HL-60 (cell line): Measurements from ENCODE around the gene FAS.

Source experiments
- CTCF ChIP-seq: IDR thresholded peaks from one replicate; pipeline ENCODE4 v1.5.1; 2011; ENCODE audit warnings: low read length, control low read depth, inconsistent platforms; ENCODE audit not compliant: insufficient read depth
- GABPA ChIP-seq: IDR thresholded peaks from 2 replicates; pipeline ENCODE4 v1.6.1; 2012; ENCODE audit warnings: low read depth
- POLR2AphosphoS5 ChIP-seq: IDR thresholded peaks from 2 replicates; pipeline ENCODE4 v1.6.1; 2012; ENCODE audit warnings: low read depth
- TF ChIP-seq, protein P1 (sequence below): IDR thresholded peaks from 2 replicates; pipeline ENCODE4 v1.6.1; 2012; ENCODE audit warnings: low read depth; ENCODE audit not compliant: insufficient replicate concordance

- no peak for TF ChIP-seq POLR2AphosphoS5
- no peak for TF ChIP-seq CTCF
- no peak for TF ChIP-seq GABPA
- TF ChIP-seq, protein P1, sequence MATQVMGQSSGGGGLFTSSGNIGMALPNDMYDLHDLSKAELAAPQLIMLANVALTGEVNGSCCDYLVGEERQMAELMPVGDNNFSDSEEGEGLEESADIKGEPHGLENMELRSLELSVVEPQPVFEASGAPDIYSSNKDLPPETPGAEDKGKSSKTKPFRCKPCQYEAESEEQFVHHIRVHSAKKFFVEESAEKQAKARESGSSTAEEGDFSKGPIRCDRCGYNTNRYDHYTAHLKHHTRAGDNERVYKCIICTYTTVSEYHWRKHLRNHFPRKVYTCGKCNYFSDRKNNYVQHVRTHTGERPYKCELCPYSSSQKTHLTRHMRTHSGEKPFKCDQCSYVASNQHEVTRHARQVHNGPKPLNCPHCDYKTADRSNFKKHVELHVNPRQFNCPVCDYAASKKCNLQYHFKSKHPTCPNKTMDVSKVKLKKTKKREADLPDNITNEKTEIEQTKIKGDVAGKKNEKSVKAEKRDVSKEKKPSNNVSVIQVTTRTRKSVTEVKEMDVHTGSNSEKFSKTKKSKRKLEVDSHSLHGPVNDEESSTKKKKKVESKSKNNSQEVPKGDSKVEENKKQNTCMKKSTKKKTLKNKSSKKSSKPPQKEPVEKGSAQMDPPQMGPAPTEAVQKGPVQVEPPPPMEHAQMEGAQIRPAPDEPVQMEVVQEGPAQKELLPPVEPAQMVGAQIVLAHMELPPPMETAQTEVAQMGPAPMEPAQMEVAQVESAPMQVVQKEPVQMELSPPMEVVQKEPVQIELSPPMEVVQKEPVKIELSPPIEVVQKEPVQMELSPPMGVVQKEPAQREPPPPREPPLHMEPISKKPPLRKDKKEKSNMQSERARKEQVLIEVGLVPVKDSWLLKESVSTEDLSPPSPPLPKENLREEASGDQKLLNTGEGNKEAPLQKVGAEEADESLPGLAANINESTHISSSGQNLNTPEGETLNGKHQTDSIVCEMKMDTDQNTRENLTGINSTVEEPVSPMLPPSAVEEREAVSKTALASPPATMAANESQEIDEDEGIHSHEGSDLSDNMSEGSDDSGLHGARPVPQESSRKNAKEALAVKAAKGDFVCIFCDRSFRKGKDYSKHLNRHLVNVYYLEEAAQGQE = no peak
Measured at GRCh38 chr10:88992921-88993524, 2.4 kb downstream of the FAS start.
